Gastroesophageal sphincter (tissue), 3 donors: ENCODE measurements around the gene SAMD4A.

Experiments used
- EP300 ChIP-seq: sonication (generic); formaldehyde crosslinking; IDR thresholded peaks from one replicate; pipeline ENCODE4 v1.6.1; 2017; ENCODE audit warnings: antibody characterized with exemption, mild to moderate bottlenecking
- POLR2A ChIP-seq, 2 donors: fragments of 450-650 bp; IDR thresholded peaks; one replicate each; pipeline ENCODE4 v1.6.1; 2017; ENCODE audit warnings: antibody characterized with exemption in 2 of 2, mild to moderate bottlenecking in 2 of 2, moderate library complexity in 1 of 2
- POLR2AphosphoS5 ChIP-seq: sonication (generic); formaldehyde crosslinking; IDR thresholded peaks from one replicate; pipeline ENCODE4 v1.6.1; 2017; ENCODE audit warnings: antibody characterized with exemption
- TF ChIP-seq, protein P1 (sequence below), 4 experiments: fragments of 200-600 bp in 2 of 4; fragments of 450-650 bp in 2 of 4; sonication (generic) in 1 of 4; IDR thresholded peaks; one replicate each; pipeline ENCODE4 v1.5.1; 2017 to 2019; ENCODE audit warnings: antibody characterized with exemption in 4 of 4, mild to moderate bottlenecking in 2 of 4, moderate library complexity in 2 of 4

DNA sequence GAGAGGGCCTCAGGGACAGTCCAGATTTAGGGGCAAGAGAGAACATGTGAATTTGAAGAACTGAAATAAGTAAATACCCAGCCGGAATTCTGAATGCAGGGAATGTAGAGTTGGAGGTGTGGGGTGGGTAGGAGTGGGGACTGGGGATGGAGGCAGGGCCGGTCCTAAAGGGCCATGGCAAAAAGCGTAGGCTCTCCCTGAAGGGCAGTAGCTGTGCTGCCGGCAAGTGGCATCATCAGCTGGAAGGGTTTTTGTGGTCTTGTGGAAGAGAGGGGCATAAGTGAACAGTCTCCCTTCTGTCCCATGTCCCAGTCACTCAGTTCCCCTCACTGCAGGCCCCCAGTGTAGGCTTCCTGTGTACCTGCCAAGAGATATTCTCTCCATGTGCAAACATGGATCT lies 231.1 kb downstream of the SAMD4A start:
- TF ChIP-seq POLR2AphosphoS5 = no peak
- TF ChIP-seq, protein P1, sequence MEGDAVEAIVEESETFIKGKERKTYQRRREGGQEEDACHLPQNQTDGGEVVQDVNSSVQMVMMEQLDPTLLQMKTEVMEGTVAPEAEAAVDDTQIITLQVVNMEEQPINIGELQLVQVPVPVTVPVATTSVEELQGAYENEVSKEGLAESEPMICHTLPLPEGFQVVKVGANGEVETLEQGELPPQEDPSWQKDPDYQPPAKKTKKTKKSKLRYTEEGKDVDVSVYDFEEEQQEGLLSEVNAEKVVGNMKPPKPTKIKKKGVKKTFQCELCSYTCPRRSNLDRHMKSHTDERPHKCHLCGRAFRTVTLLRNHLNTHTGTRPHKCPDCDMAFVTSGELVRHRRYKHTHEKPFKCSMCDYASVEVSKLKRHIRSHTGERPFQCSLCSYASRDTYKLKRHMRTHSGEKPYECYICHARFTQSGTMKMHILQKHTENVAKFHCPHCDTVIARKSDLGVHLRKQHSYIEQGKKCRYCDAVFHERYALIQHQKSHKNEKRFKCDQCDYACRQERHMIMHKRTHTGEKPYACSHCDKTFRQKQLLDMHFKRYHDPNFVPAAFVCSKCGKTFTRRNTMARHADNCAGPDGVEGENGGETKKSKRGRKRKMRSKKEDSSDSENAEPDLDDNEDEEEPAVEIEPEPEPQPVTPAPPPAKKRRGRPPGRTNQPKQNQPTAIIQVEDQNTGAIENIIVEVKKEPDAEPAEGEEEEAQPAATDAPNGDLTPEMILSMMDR (IDR thresholded peaks at IDR 0.05) = no peak
- no peak for TF ChIP-seq POLR2A (IDR thresholded peaks at IDR 0.05)
- no peak for TF ChIP-seq EP300
